ENCODE measurements around the gene TRIM23.

TRIM23 gene

DNA sequence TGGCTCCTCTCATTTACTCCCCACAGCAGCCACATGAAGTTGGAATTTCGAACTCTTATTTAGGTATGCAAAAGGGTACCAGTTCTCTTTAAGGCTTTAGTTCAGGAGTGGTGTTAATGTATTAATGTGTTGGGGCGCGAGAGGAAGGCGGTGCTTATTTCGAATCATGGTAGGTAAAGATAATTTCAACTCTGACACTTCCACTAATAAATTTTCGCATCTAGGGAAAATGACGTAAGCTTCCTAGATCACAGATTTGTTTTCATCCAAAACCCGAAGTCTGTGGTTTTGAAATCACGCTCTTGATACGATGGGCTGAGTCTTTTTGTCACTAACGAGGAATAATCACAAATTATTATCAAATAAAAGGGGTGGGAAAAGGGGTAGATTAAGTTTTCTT, 60.4 kb downstream of the TRIM23 start:
- no peak for DNase-seq

DNA sequence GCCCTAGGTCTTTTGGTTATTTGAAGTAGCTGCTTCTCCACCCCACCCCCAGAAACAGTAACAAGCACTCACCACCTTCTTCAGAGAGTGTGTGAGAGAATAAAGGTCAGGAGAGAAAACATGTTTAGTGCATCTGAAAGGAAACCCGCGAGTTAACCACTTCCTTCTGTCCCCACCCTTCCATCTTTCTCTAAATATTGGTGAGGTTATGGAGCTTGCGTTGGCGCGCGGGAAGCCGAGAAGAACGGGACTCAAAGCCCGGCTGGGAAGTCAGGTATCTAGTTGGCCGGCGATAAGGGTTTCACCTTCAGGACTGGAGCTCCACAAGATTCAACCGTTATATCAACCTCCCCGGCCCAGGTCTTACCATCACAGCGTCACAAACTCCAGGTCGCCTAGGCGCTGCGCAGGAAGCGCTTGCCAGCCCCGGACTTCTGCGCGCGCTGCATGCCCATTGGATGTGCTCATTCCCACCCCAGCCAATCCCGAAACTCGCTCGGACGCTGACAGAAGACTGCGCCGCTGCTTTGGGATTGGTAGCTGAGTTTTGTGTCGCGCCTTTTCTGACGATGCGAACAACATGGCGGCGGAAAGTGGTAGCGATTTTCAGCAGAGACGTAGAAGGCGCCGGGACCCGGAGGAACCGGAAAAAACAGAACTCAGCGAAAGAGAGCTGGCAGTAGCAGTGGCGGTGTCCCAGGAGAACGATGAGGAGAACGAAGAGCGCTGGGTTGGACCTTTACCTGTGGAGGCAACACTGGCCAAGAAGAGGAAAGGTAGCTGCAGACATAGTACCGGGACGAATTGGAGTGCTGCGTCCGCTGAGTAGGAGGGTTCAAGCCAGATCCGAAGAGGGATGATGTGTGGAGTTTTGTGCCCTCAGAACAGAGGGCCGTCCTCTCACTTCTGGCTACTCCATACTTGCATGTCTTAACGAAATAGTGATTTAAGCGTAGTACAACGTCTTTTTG, 61.1 kb downstream of the TRIM23 start, which contains the start of the genes CENPK and PPWD1:
CENPK (minus strand) TSS at position 438 of the 971 bp plus-strand sequence. CDS start 8,261 bp downstream, outside the sequence.
PPWD1 (plus strand) TSS at position 566 of the 971 bp plus-strand sequence; CDS start at position 581, 15 bp downstream.
- DNase-seq: peak; percentile 94

DNA sequence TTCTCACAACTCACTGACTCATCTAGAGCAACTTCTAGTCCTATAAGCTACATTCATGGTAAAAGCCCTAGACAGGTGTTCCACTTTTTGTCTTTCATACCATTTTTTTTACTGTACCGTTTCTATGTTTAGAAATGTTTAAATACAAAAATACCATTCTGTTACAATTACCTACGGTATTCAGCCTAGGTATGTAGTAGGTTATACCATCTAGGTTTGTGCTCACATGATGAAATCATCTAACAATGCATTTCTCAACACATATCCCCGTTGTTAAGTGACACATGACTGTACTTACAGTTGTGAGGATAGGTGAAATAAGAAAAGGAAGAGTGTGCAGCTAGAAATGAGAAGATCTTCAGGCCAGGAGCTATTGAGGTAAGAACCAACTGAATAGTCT, 67.4 kb downstream of the TRIM23 start:
- DNase-seq: no peak

DNA sequence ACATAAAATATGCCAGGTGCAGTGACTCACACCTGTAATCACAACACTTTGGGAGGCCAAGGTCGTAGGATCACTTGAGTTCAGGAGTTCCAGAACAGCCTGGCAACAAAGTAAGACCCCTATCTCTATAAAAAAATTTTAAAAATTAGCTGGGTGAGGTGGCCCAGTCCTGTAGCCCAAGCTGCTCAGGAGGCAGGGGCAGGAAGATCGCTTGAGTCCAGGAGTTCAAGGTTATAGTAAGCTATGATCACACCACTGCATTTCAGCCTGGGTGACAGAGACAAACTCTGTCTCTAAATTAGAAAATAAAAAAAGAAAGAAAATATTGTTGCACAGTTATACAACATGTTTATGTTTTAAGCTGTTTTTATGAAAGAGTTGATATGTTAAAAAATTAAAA, 68.0 kb downstream of the TRIM23 start:
- no peak for DNase-seq

DNA sequence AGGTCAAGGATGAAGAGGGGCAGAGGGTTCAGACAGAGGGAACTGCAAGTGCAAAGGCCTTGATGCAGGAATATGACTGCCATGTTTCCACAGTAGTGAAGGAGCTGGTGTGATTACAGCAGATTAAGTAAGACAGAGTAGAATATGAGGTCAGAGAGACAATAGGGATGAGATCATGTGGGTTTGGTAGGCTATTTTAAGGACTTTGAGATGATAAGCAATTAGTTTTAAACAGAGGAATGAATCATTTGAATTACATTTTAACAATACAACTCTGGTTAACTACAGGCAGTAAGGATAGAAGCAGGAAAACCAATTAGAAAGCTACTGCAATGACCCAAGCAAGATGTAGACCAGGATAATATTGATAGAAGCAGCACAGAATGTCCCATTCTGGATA, 68.8 kb downstream of the TRIM23 start:
- DNase-seq: no peak

DNA sequence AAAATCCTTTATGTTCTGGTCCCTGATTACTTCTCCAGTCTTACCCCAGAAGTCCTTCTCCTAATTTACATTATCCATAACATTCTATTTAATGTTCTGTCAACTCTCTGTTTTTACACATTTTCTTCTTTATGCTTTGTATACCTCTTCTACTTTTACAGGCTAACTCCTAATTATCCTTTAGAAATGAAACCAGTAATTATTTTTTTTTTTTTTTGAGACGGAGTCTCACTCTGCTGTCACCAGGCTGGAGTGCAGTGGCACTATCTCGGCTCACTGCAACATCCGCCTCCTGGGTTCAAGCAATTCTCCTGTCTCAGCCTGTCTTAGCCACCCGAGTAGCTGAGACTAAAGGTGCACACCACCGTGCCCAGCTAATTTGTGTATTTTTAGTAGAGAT, 70.2 kb downstream of the TRIM23 start:
- DNase-seq: no peak

DNA sequence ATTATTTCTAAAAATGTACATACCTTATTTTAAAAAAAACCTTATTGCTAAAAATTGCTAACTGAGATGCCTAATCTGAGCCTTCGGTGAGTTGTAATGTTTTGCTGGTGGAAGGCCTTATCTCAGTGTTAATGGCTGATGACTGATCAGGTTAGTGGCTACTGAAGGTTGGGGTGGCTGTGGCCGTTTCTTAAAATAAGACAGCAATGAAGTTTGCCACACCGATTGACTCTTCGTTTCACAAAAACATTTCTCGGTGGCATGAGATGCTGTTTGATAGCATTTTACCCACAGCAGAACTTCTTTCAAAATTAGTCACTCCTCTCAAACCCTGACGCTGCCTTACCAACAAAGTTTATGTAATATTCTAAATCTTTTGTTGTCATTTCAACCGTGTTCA, 75.9 kb downstream of the TRIM23 start:
- DNase-seq: no peak

DNA sequence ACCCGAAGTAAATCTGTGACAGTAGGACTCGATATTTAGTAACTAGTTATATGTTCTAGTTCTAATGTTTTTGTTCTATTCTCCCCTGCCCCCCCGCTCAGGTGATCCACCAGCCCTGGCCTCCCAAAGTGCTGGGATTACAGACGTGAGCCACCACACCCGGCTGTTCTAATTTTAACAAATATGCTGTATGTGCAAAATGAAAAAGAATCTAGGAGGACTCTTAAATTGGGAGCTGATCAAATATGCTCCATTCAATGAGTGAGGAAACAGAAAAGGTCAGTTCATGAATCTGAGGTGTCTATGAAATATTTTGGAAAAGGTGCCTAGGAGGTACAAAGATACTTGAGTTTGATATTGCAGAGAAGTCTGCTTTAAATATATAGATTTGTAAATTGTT, 78.0 kb downstream of the TRIM23 start:
- no peak for DNase-seq

DNA sequence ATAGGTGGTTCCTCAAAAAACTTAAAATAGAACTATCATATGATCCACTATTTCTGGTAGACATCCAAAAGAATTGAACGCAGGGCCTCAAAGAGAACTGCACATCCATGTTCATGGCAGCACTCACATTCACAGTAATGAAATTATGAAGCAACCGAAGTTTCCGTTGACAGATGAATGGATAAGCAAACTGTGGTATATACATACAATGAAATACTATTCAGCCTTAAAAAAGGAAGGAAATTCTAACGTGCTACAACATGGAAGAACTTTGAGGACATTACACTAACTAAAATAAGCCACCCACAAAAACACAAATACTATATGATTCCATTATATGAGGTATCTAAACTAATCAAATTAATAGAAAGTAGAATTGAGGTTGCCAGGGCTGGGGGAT, 79.7 kb downstream of the TRIM23 start:
- no peak for DNase-seq

DNA sequence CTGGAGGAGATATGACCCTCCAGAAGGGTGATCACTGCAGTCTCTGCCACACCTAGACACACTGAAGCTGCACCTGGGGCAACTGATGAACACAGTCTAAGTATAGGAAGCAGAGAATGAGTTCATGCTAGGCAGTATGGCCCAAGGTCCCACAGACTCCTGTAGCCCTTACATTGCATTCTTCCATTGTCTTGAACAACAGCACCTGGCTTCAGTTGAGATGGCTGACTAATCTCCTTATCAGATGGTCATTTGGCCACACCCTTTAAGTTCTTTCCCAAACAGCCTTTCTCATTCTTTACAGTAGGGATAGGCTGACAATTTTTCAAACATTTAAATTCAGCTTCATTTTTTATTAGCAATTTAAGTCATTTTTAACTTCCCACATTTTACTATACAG, 84.3 kb downstream of the TRIM23 start:
- no peak for DNase-seq
